ENCODE results near the gene POLRMT.

Gene POLRMT

GRCh38 chr19:644789-645188 is 11.5 kb upstream of the POLRMT start:
- no peak for TF ChIP-seq CTCF (IDR thresholded peaks at IDR 0.05; ENCODE audit: low read length, missing control alignments)
- H3K4me3 ChIP-seq (replicated peaks; ENCODE audit: low read depth, low read length) = no peak overlapping the region
- DNase-seq (ENCODE audit: low read depth) = no peak

- no peak for TF ChIP-seq CTCF (IDR thresholded peaks at IDR 0.05; ENCODE audit: low read length, missing control alignments)
- H3K4me3 ChIP-seq (replicated peaks; ENCODE audit: low read depth, low read length) = no peak overlapping the region
- no peak for DNase-seq (ENCODE audit: low read depth)
These were observed 11.0 kb upstream of the POLRMT start for GRCh38 chr19:644363-644762.

GRCh38 chr19:643736-644135 is 10.4 kb upstream of the POLRMT start:
- H3K4me3 ChIP-seq (replicated peaks; ENCODE audit: low read depth, low read length) = no peak overlapping the region
- TF ChIP-seq CTCF (IDR thresholded peaks at IDR 0.05; ENCODE audit: low read length, missing control alignments) = no peak
- no peak for DNase-seq (ENCODE audit: low read depth)

GRCh38 chr19:642767-643727 is 9.7 kb upstream of the POLRMT start:
- no peak for TF ChIP-seq CTCF (IDR thresholded peaks at IDR 0.05; ENCODE audit: low read length, missing control alignments)
- H3K4me3 ChIP-seq (replicated peaks; ENCODE audit: low read depth, low read length) = no peak overlapping the region
- no peak for DNase-seq (ENCODE audit: low read depth)

GRCh38 chr19:641702-642101 is 8.4 kb upstream of the POLRMT start:
- no peak overlapping the region for H3K4me3 ChIP-seq (replicated peaks; ENCODE audit: low read depth, low read length)
- DNase-seq (ENCODE audit: low read depth) = no peak
- TF ChIP-seq CTCF (IDR thresholded peaks at IDR 0.05; ENCODE audit: low read length, missing control alignments) = no peak

GRCh38 chr19:640606-641189 is 7.4 kb upstream of the POLRMT start:
- H3K4me3 ChIP-seq (replicated peaks; ENCODE audit: low read depth, low read length) = no peak overlapping the region
- no peak for TF ChIP-seq CTCF (IDR thresholded peaks at IDR 0.05; ENCODE audit: low read length, missing control alignments)
- DNase-seq (ENCODE audit: low read depth) = no peak
